CD4-positive, alpha-beta T cell treated with Interleukin-6 at 100 ng/mL for 8 hours (primary cell): ENCODE data around the gene MAEA.
A peak's percentile ranks its signal among the peaks of the same experiment; 100 is the strongest.

Experiments
- DNase-seq: peaks from one replicate; pipeline ENCODE4 v3.0.0-alpha.2; 2020; ENCODE audit warnings: mixed read lengths, low spot score

The MAEA gene

GRCh38 chr4:1300466-1301455 is 11.1 kb downstream of the MAEA start:
- DNase-seq, result no peak

- DNase-seq, result no peak
These were observed 12.5 kb downstream of the MAEA start for GRCh38 chr4:1302159-1302558.

DNA sequence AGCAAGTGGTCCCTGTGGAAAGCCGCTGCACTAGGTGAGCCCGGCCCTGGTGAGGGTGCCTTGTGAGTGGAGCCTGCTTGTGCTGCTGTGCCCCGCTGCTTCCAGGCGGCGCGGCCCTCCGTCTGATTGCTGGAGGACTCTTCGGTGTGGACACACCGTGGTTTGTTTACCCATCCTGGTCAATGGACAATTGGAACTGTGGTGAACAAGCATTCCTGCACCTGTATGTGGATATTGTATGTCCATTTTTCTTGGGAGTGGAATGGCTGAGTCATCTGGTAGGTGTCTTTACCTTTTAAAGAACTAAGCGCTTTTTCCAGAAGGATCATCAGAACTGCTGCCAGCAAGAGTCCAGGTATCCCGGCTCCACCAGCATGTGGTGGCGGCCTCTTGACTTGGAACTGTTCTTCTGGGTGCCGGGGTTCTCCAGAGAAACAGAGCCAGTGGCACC is 15.6 kb downstream of the MAEA start:
- DNase-seq, result no peak

DNA sequence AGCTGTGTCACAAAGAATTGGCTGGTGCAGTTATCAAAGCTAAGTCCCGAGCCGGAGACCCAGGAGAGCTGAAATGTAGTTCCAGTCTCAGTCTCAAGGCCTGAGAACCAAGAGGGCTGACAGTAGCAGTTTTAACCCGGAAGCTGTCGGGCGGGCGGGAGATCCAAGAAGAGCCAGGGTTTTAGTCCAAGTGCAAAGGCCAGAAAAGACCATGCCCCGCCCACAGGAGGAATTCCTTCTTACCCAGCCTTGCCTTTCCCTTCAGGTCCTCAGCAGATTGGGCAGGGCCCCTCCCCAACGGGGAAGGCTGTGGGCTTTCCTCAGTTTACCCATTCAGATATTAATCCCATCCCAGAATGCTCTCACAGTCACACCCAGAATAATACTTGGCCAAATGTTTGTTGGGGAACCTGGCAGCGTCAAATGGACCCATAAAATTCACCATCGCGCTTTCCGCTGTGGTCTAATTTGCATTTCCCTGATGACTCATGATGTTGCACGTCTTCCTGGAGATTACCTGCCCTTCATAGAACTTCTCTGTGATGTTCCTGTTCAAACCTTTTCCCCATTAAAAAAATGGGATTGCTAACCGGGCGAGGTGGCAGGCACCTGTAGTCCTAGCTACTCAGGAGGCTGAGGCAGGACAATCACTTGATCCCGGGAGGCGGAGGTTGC is 16.2 kb downstream of the MAEA start:
- peak; percentile 34 for DNase-seq

GRCh38 chr4:1307951-1308735 is 18.5 kb downstream of the MAEA start:
- no peak for DNase-seq

DNA sequence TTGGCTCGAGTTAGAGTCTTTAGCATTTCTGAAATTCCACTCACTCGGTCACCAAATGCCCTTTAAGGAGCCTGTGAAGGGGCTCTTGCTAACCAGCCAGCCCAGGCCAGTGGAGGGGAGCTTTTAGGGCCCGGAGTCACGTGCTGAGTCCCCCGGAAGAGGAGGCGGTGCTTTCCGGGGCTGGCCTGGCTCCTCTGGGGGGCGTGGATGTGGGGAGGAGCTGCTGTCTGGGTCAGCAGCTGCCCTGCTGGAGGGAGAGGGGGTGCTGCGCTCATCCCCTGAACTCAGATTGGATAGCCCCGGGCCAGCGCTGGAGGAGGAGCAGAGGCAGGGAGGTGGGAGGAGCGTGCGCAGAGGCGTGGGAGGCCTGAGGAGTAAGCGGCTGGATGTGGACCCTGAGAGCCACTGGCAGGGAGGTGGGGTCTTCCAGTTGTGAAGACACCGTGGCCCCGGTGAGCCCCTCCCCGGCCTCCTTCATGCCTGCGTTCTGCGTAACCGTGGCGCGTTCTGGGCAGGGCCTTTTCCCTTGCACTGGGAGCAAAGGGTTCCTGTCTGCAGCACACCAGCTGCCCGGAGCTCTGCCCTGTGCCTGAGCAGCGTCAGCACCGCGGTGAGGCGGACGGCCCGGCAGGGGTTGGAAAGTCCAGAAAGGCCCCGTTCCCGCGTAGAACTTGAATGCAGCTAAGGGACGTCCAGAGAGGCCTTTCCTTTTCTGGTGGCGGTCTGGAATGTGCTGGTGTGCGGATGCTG is 19.7 kb downstream of the MAEA start:
- peak; percentile 54 for DNase-seq

GRCh38 chr4:1310031-1310795 is 20.5 kb downstream of the MAEA start:
- no peak for DNase-seq

DNA sequence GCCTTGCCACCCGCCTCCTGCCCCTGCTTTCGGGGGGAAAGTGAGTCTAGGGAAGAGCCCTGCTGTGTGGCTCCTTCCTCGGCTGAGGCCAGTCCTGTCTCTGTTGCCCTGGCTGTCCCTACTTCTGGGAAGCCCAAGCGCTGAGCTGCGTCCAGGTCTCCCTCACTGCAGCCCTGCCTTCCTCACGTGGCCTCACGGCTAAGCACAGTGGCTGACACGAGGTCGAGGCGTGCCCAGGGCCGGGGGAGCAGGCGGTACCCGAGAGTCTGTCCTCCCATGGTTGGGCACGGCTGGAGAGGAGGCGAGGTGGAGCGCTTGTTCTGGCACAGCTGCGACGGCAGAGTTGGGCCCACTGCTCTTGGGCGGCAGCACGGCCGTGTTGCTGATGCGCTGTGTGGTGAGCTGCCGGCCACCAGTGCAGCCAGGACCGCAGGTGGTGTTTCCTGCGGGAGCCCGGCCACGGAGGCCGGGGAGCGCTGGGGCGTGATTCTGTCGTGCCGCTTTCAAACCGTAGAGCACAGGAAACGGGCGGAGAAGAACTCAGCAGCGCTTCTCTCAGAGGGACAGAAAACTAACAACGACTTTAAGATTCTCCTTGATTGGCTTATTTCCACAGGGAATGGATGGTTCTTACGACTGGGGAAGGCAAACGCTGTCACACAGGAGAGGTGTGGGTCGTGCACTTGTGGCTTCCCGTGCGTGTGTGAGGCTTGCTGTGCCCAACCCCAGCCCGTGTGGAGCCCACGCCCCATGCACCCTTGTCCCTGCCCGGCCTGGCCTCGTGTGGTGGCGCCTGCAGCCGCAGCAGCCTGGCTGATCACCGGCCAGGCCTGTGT is 21.3 kb downstream of the MAEA start:
- DNase-seq, result no peak

GRCh38 chr4:1312821-1313640 is 23.3 kb downstream of the MAEA start:
- no peak for DNase-seq

DNA sequence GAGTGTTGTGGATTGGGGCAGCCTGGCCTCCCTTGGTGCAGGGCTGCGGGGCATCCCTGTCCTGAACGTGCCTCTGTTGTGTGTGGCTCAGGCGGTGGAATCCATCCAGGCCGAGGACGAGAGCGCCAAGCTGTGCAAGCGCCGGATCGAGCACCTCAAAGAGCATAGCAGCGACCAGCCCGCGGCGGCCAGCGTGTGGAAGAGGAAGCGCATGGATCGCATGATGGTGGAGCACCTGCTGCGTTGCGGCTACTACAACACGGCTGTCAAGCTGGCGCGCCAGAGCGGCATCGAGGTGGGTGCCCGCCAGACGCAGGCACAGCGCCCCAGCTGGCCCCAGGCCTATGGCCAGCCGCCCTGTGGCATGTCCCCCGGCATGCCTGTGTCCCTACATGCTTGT is 25.6 kb downstream of the MAEA start:
- DNase-seq, result no peak

- DNase-seq, result no peak
These were observed 26.3 kb downstream of the MAEA start for GRCh38 chr4:1315836-1316536.

- no peak for DNase-seq
These were observed 27.0 kb downstream of the MAEA start for GRCh38 chr4:1316537-1317168.

- no peak for DNase-seq
These were observed 27.7 kb downstream of the MAEA start for GRCh38 chr4:1317177-1318045.

DNA sequence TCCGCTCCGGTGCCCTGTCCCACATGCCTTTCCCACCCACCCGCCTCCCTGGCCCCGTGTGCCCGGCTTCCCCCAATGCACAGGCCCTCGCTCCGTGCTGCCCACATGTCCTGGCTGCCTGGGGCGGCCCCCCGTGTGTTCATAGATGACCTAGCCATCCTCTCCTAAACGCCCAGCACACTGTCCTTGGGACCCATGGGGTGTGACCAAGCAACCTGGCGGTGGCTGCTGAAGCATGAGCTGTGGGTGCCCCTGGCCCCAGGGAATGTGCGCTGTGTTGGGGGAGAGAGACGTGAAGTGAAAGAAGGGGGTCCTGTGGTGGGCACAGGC is 28.3 kb downstream of the MAEA start:
- DNase-seq, result no peak

DNA sequence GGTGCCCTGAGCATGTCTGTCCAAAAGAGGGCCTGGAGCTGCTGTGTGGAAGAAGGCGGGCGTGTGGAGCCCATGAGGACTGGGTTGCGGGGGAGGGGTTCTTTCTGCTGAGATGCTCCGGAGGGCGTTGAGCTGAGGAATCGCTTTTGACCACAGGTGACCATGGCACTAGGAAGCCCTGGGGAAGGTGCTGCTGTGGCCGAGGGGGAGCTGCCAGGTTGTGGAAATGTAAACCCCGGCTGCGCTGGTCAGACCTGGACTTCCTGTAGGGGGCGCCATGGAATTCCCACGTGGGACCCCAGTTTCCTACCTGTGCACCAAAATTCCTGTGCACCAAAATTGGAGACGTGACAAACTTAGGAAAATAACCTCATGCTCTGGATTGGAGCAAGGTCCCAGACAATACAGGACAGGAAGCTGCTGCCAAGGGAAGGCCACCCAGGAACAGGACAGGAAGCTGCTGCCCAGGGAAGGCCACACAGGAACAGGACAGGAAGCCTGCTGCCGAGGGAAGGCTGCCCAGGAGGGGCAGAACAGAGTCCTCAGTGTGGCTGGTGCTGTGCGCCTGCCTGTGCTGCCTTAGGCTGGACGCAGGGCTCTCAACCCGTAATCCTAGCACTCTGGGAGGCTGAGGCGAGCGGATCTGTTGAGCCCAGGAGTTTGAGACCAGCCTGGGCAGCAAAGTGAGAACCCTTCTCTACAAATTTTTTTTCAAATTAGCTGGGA is 29.0 kb downstream of the MAEA start:
- no peak for DNase-seq

GRCh38 chr4:1321486-1321885 is 31.8 kb downstream of the MAEA start:
- DNase-seq, result no peak
